Stomach (tissue), 4 donors: ENCODE measurements around the gene ZNF474.

Source experiments
- CTCF ChIP-seq, 7 experiments: fragments of 450-650 bp in 4 of 7; fragments of 200-600 bp in 3 of 7; sonication (generic) in 3 of 7; IDR thresholded peaks; one replicate each; pipeline ENCODE4 v1.5.1; 2016 to 2019; ENCODE audit warnings: antibody characterized with exemption in 7 of 7, control low read depth in 2 of 7, mild to moderate bottlenecking in 1 of 7
- POLR2A ChIP-seq, 4 donors: fragments of 450-650 bp; IDR thresholded peaks; one replicate each; pipeline ENCODE4 v1.6.1; 2016; ENCODE audit warnings: antibody characterized with exemption in 4 of 4, control low read depth in 2 of 4, mild to moderate bottlenecking in 1 of 4, moderate library complexity in 1 of 4

GRCh38 chr5:122097391-122097790, 32.0 kb upstream of the ZNF474 start:
- TF ChIP-seq POLR2A (IDR thresholded peaks at IDR 0.05) (no peak), CTCF (IDR thresholded peaks at IDR 0.05) (no peak)
